K562 (cell line): ENCODE measurements around the gene TSPAN15. TPM values are rescaled to one million over a fixed set of nuclear protein-coding genes. Genes with fewer than 3 reads are reported as not detected.

Experiments used
- POLR2AphosphoS5 ChIP-seq: IDR thresholded peaks from 2 replicates; pipeline ENCODE4 v1.6.1; 2011; ENCODE audit warnings: mild to moderate bottlenecking, low read depth, low read length, moderate library complexity; ENCODE audit not compliant: control insufficient read depth, insufficient read depth
- RAD51 ChIP-seq: fragments of 450-650 bp; IDR thresholded peaks from 2 replicates; pipeline ENCODE4 v1.7.1; 2016; ENCODE audit warnings: low read depth, mild to moderate bottlenecking, borderline replicate concordance
- RB1 ChIP-seq: fragments of 450-650 bp; IDR thresholded peaks from 2 replicates; pipeline ENCODE4 v1.6.1; 2017; ENCODE audit warnings: low read depth, mild to moderate bottlenecking
- polyA plus RNA-seq, 8 experiments: library from polyadenylated mRNA; depleted of rRNA in 4 of 8; stranded (reverse) in 5 of 8; unstranded in 3 of 8; fragments of >200 nt; fragmentation: Nextera tagmentation in 2 of 8; fragmentation: Illumina TruSeq in 1 of 8; extraction: Ambion mirVana in 2 of 8; extraction: Trizol in 1 of 8; gene quantifications; 2 replicates each; pipeline versions ENCODE4 v1.2.1 to v1.2.3, GENCODE V29; 2011 to 2014; ENCODE audit warnings: inconsistent platforms in 1 of 8, missing spikeins in 1 of 8
- total RNA-seq, 7 experiments: library from RNA; depleted of rRNA in 6 of 7; stranded (reverse); fragments of >200 nt in 6 of 7; fragmentation: Illumina TruSeq in 2 of 7; extraction: Trizol in 2 of 7; gene quantifications; 2 replicates each; pipeline versions ENCODE4 v1.2.1 to v1.2.3, GENCODE V29; 2011 to 2021; ENCODE audit warnings: low replicate concordance in 1 of 7
- TF ChIP-seq, protein P1 (sequence below), 2 experiments: IDR thresholded peaks; 2 replicates each; pipeline ENCODE4 v1.6.1; 2011; ENCODE audit warnings: borderline replicate concordance in 1 of 2, control low read depth in 1 of 2, low read depth in 1 of 2, low read length in 1 of 2, mild to moderate bottlenecking in 1 of 2, mixed read lengths in 1 of 2, moderate library complexity in 1 of 2; ENCODE audit not compliant: insufficient read depth in 1 of 2, insufficient read length in 1 of 2, poor library complexity in 1 of 2, severe bottlenecking in 1 of 2; ENCODE audit errors: extremely low read depth in 1 of 2
- TF ChIP-seq, protein P2 (sequence below): fragments of 450-650 bp; formaldehyde crosslinking; IDR thresholded peaks from 2 replicates; pipeline ENCODE4 v1.4.0; 2020; ENCODE audit warnings: mild to moderate bottlenecking, moderate library complexity
- TF ChIP-seq, protein P3 (sequence below), 2 experiments: fragments of 450-650 bp; formaldehyde crosslinking in 1 of 2; IDR thresholded peaks; 2 replicates each; pipeline versions ENCODE4 v1.4.0 to v1.6.1; 2014 to 2020; ENCODE audit warnings: mild to moderate bottlenecking in 2 of 2, borderline replicate concordance in 1 of 2, low read depth in 1 of 2
- TF ChIP-seq, protein P4 (sequence below), 3 experiments: IDR thresholded peaks in 2 of 3; conservative IDR thresholded peaks in 1 of 3; 2 replicates each; pipeline ENCODE4 v1.5.1; 2011 to 2012; ENCODE audit warnings: low read length in 3 of 3, mild to moderate bottlenecking in 3 of 3, control low read depth in 2 of 3, improper control_type of control experiment in 1 of 3, inconsistent platforms in 1 of 3, low read depth in 1 of 3, mixed read lengths in 1 of 3, moderate library complexity in 1 of 3; ENCODE audit not compliant: insufficient read depth in 2 of 3
- TF ChIP-seq, protein P5 (sequence below): IDR thresholded peaks from 2 replicates; pipeline ENCODE4 v1.6.1; 2016; ENCODE audit warnings: missing genetic modification characterization, missing compliant biosample characterization

TSPAN15 gene
- total and polyA plus RNA-seq, 9 of the 15 experiments (the other 6 are each of a cell fraction or from before 2014, with no cell fraction given): 0.33 to 1.0 (median 0.45) TPM; not detected in 2

DNA sequence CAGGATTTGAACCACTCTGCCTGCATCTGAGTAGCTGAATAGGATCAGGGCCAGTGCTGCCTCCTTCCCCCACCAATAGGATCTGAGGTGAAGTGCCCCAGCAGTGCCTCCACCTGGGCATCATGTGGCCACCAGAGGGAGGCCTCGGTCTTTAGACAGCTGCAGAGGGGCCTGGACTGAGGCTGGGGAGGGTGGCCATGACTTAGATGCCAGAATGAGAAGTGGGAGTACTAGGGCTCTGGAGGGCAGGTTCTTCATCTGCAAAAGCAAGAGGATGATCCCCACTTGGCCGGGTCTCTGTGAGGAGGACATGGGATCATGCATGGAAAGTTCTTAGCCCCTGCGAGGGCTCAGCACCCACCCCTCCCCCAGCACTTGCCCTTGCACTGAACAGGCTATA, 65.1 kb downstream of the TSPAN15 start (continued):
- TF ChIP-seq, protein P1, sequence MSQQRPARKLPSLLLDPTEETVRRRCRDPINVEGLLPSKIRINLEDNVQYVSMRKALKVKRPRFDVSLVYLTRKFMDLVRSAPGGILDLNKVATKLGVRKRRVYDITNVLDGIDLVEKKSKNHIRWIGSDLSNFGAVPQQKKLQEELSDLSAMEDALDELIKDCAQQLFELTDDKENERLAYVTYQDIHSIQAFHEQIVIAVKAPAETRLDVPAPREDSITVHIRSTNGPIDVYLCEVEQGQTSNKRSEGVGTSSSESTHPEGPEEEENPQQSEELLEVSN (IDR thresholded peaks at IDR 0.05; ENCODE audit: borderline replicate concordance in 1 of 2, extremely low read depth in 1 of 2, insufficient read depth in 1 of 2, insufficient read length in 1 of 2, low read depth in 1 of 2, low read length in 1 of 2, poor library complexity in 1 of 2, severe bottlenecking in 1 of 2): no peak
- TF ChIP-seq, protein P2, sequence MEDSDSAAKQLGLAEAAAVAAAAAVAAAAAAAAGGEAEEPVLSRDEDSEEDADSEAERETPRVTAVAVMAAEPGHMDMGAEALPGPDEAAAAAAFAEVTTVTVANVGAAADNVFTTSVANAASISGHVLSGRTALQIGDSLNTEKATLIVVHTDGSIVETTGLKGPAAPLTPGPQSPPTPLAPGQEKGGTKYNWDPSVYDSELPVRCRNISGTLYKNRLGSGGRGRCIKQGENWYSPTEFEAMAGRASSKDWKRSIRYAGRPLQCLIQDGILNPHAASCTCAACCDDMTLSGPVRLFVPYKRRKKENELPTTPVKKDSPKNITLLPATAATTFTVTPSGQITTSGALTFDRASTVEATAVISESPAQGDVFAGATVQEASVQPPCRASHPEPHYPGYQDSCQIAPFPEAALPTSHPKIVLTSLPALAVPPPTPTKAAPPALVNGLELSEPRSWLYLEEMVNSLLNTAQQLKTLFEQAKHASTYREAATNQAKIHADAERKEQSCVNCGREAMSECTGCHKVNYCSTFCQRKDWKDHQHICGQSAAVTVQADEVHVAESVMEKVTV (CRISPR knock-in tag): 0 out of 2 replicates have a peak, but pooled peaks have one; percentile 27
- TF ChIP-seq POLR2AphosphoS5 (no peak), RAD51 (no peak), RB1 (0 out of 2 replicates have a peak, but pooled peaks have one; percentile 26)
- TF ChIP-seq, protein P3, sequence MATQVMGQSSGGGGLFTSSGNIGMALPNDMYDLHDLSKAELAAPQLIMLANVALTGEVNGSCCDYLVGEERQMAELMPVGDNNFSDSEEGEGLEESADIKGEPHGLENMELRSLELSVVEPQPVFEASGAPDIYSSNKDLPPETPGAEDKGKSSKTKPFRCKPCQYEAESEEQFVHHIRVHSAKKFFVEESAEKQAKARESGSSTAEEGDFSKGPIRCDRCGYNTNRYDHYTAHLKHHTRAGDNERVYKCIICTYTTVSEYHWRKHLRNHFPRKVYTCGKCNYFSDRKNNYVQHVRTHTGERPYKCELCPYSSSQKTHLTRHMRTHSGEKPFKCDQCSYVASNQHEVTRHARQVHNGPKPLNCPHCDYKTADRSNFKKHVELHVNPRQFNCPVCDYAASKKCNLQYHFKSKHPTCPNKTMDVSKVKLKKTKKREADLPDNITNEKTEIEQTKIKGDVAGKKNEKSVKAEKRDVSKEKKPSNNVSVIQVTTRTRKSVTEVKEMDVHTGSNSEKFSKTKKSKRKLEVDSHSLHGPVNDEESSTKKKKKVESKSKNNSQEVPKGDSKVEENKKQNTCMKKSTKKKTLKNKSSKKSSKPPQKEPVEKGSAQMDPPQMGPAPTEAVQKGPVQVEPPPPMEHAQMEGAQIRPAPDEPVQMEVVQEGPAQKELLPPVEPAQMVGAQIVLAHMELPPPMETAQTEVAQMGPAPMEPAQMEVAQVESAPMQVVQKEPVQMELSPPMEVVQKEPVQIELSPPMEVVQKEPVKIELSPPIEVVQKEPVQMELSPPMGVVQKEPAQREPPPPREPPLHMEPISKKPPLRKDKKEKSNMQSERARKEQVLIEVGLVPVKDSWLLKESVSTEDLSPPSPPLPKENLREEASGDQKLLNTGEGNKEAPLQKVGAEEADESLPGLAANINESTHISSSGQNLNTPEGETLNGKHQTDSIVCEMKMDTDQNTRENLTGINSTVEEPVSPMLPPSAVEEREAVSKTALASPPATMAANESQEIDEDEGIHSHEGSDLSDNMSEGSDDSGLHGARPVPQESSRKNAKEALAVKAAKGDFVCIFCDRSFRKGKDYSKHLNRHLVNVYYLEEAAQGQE (IDR thresholded peaks at IDR 0.05; ENCODE audit: borderline replicate concordance): peak; percentile 74; the same call in 1 of the 2 replicates
- TF ChIP-seq, protein P3 (CRISPR knock-in tag; IDR thresholded peaks at IDR 0.05; ENCODE audit: low read depth): no peak
- TF ChIP-seq, protein P4, sequence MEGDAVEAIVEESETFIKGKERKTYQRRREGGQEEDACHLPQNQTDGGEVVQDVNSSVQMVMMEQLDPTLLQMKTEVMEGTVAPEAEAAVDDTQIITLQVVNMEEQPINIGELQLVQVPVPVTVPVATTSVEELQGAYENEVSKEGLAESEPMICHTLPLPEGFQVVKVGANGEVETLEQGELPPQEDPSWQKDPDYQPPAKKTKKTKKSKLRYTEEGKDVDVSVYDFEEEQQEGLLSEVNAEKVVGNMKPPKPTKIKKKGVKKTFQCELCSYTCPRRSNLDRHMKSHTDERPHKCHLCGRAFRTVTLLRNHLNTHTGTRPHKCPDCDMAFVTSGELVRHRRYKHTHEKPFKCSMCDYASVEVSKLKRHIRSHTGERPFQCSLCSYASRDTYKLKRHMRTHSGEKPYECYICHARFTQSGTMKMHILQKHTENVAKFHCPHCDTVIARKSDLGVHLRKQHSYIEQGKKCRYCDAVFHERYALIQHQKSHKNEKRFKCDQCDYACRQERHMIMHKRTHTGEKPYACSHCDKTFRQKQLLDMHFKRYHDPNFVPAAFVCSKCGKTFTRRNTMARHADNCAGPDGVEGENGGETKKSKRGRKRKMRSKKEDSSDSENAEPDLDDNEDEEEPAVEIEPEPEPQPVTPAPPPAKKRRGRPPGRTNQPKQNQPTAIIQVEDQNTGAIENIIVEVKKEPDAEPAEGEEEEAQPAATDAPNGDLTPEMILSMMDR (IDR thresholded peaks at IDR 0.05 in 2 of 3, conservative IDR thresholded peaks at IDR 0.05 in 1 of 3; ENCODE audit: insufficient read depth in 2 of 3, low read depth in 1 of 3, low read length in 3 of 3): peak; percentile 76 to 93 (median 76)
- TF ChIP-seq, protein P5, sequence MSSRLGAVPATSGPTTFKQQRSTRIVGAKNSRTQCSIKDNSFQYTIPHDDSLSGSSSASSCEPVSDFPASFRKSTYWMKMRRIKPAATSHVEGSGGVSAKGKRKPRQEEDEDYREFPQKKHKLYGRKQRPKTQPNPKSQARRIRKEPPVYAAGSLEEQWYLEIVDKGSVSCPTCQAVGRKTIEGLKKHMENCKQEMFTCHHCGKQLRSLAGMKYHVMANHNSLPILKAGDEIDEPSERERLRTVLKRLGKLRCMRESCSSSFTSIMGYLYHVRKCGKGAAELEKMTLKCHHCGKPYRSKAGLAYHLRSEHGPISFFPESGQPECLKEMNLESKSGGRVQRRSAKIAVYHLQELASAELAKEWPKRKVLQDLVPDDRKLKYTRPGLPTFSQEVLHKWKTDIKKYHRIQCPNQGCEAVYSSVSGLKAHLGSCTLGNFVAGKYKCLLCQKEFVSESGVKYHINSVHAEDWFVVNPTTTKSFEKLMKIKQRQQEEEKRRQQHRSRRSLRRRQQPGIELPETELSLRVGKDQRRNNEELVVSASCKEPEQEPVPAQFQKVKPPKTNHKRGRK: no peak
- TF ChIP-seq, all 486 proteins: peak for 8
